H1 (cell line): ENCODE results near the gene C17orf100. TPM values are rescaled to one million over a fixed set of nuclear protein-coding genes. Genes with fewer than 3 reads are reported as not detected.

Source experiments
- MAFK ChIP-seq: IDR thresholded peaks from 2 replicates; pipeline ENCODE4 v1.6.1; 2012; ENCODE audit warnings: low read depth, mild to moderate bottlenecking, improper control_type of control experiment, low read length
- MAX ChIP-seq: IDR thresholded peaks from 2 replicates; pipeline ENCODE4 v1.6.1; 2012; ENCODE audit warnings: inconsistent platforms
- polyA plus RNA-seq, 7 experiments: library from polyadenylated mRNA; depleted of rRNA in 3 of 7; stranded (reverse) in 5 of 7; unstranded in 2 of 7; fragments of >200 nt in 5 of 7; fragments of 200-250 nt in 2 of 7; gene quantifications; 1 replicate in 5 of 7; 2 replicates in 1 of 7; 4 replicates in 1 of 7; pipeline versions ENCODE4 v1.2.1 to v1.2.3, GENCODE V29; 2011 to 2013; ENCODE audit warnings: missing spikeins in 2 of 7, mixed read lengths in 2 of 7
- total RNA-seq: library from RNA; stranded (reverse); fragmentation: NEBNext Ultra II Directional; extraction: Animal tissue kit (Norgen Biotek cat#: 25700); gene quantifications from 2 replicates; pipeline ENCODE4 v1.2.1, GENCODE V29; 2021

C17orf100 gene
- total and polyA plus RNA-seq, 2 of the 8 experiments (the other 6 are each of a cell fraction or from before 2014, with no cell fraction given) = 2.1 to 2.8 TPM

DNA sequence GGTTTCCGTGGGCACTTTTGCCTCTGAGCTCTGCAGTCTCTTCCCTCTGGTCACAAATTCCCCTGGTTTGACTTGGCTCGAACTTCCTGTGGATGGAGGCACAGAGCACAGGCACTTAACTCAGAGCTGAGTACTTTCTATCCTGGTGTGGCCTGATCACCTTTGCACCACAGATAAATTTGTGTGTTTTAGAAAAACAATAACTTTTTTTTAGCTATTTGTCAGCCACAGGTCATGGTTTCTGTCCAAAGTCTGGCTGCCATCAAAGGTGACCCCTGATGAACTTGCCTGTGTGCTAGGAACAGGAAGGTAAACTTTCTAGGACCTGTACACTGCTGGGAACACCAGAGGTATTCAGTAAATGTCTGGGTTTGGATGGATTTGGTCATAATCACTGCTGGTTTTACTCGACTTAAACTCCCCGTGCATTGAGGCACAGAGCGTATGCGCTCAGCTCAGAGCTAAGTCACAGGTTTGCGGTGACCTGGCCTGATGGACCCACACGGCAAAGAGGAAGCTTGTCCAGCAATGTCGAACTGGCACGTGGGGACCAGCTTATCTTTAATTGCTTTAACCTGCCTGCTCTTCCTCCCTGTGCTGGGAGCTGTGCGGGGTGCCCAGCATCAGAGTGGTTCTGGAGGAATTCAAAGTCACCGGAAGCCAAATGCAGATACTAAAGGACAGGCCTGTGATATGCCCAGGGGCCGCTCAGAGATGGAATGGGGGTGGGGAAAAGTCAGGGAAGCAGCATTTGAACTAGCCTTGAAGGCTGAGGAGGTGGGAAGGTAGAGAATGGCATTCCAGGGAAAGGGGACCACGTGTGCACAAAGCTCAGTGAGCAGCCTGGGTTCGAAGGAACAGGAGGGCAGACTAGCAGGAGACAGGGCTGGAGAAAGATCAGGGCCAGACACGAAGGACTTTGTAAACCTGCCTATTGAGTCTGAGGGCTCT lies 48.7 kb downstream of the C17orf100 start (continued):
- no peak for TF ChIP-seq MAFK
- no peak for TF ChIP-seq MAX
- TF ChIP-seq, all 59 proteins: peak for 0
